GM12878 (cell line): Measurements from ENCODE around the gene CWC27. TPM values are rescaled to one million over a fixed set of nuclear protein-coding genes. Genes with fewer than 3 reads are reported as not detected.

Experiments used
- ATAC-seq: fragments of 200-7000 bp; cut with Tn5 transposase; 3 replicates; pipeline ENCODE4 v1.9.1; 2020; ENCODE audit warnings: mild to moderate bottlenecking, moderate library complexity
- BruUV-seq: library from RNA; stranded (reverse); fragments of 400-500 nt; replicated peaks from 2 replicates; lab custom pipeline; 2021; lab: Mats Ljungman, UMichigan
- CTCF ChIA-PET: fragments of 300-600 bp; sonication (Branson Sonifier 250); formaldehyde crosslinking; extraction: SDS; loops from one replicate; lab custom pipeline; 2021; ENCODE audit warnings: inconsistent platforms; lab: Yijun Ruan, JAX
- POLR2A ChIA-PET: fragments of 350-600 bp; formaldehyde crosslinking; extraction: SDS; loops from one replicate; lab custom pipeline; 2021; ENCODE audit warnings: inconsistent platforms; lab: Charles Lee
- RAD21 ChIA-PET: fragments of 300-600 bp; sonication (Branson Sonifier 250); formaldehyde crosslinking; loops from one replicate; lab custom pipeline; 2023; ENCODE audit warnings: antibody characterized with exemption; ENCODE audit not compliant: unreplicated experiment; lab: Charles Lee
- SMC1A ChIA-PET: fragments of 300-600 bp; sonication (Branson Sonifier 250); formaldehyde crosslinking; loops from one replicate; lab custom pipeline; 2023; ENCODE audit not compliant: unreplicated experiment, uncharacterized antibody; lab: Charles Lee
- DNase-seq: peaks from one replicate; pipeline ENCODE4 v3.0.0-alpha.2; 2011; ENCODE audit warnings: low read depth, low spot score
- FAIRE-seq: peaks from 3 replicates; lab custom pipeline; 2011; peaks lifted over from hg19 to GRCh38; lab: Jason Lieb, UNC
- H2AFZ ChIP-seq: 2 replicates; pipeline ENCODE4 v1.6.0; 2011; ENCODE audit warnings: low read depth, low read length, control low read depth; ENCODE audit not compliant: control insufficient read depth
- H3K27ac ChIP-seq: 2 replicates; pipeline ENCODE4 v1.5.1; 2011; ENCODE audit warnings: control low read depth; ENCODE audit not compliant: control insufficient read depth, insufficient read depth
- H3K27me3 ChIP-seq, 2 experiments: replicated peaks in 1 of 2; 2 replicates each; pipeline versions ENCODE4 v1.6.0 to v1.6.1; 2011; ENCODE audit warnings: low read length in 1 of 2; ENCODE audit not compliant: control insufficient read depth in 2 of 2, insufficient read depth in 2 of 2
- H3K36me3 ChIP-seq, 2 experiments: 2 replicates each; pipeline ENCODE4 v1.5.1; 2011; ENCODE audit warnings: low read length in 1 of 2; ENCODE audit not compliant: control insufficient read depth in 2 of 2, insufficient read depth in 2 of 2
- H3K4me1 ChIP-seq: 2 replicates; pipeline ENCODE4 v1.6.1; 2011; ENCODE audit warnings: mild to moderate bottlenecking, low read length, moderate library complexity, mixed read lengths; ENCODE audit not compliant: control insufficient read depth, insufficient read depth
- H3K4me2 ChIP-seq: 2 replicates; pipeline ENCODE4 v1.6.0; 2011; ENCODE audit warnings: control low read depth; ENCODE audit not compliant: control insufficient read depth, insufficient read depth
- H3K4me3 ChIP-seq: fragments of 200-600 bp; sonication (generic); 2 replicates; pipeline ENCODE4 v1.5.1; 2016
- H3K79me2 ChIP-seq: 2 replicates; pipeline ENCODE4 v1.6.0; 2011; ENCODE audit warnings: low read length; ENCODE audit not compliant: control insufficient read depth, insufficient read depth
- H3K9ac ChIP-seq: 2 replicates; pipeline ENCODE4 v1.8.0; 2011; ENCODE audit warnings: low read length, control low read depth, mixed read lengths; ENCODE audit not compliant: control insufficient read depth, insufficient read depth
- H3K9me3 ChIP-seq: replicated peaks from 3 replicates; pipeline ENCODE4 v1.5.1; 2011; ENCODE audit warnings: mild to moderate bottlenecking, low read length; ENCODE audit not compliant: control insufficient read depth, insufficient read depth
- H4K20me1 ChIP-seq: 2 replicates; pipeline ENCODE4 v1.6.0; 2011; ENCODE audit not compliant: control insufficient read depth, insufficient read depth
- CREB1 ChIP-seq: IDR thresholded peaks from 2 replicates; pipeline ENCODE4 v1.6.1; 2012; ENCODE audit warnings: low read depth, mild to moderate bottlenecking, inconsistent platforms
- CREM ChIP-seq: IDR thresholded peaks from 2 replicates; pipeline ENCODE4 v1.6.1; 2014; ENCODE audit warnings: antibody characterized with exemption, low read depth
- E4F1 ChIP-seq: fragments of 450-650 bp; IDR thresholded peaks from 2 replicates; pipeline ENCODE4 v1.6.1; 2018; ENCODE audit warnings: borderline replicate concordance, mild to moderate bottlenecking; ENCODE audit not compliant: partially characterized antibody
- EED ChIP-seq: sonication (generic); IDR thresholded peaks from 2 replicates; pipeline ENCODE4 v1.6.1; 2016; ENCODE audit warnings: antibody characterized with exemption, low read depth
- FOS ChIP-seq: IDR thresholded peaks from 3 replicates; pipeline ENCODE4 v1.6.1; 2011; ENCODE audit warnings: borderline replicate concordance; ENCODE audit not compliant: insufficient read length; ENCODE audit errors: extremely low read depth
- LARP7 ChIP-seq: fragments of 450-650 bp; IDR thresholded peaks from 2 replicates; pipeline ENCODE4 v1.6.1; 2017; ENCODE audit warnings: mild to moderate bottlenecking
- MEF2B ChIP-seq: fragments of 450-650 bp; IDR thresholded peaks from 2 replicates; pipeline ENCODE4 v1.6.1; 2018; ENCODE audit warnings: mild to moderate bottlenecking, moderate library complexity; ENCODE audit not compliant: partially characterized antibody, poor library complexity, severe bottlenecking
- MXI1 ChIP-seq: fragments of 150-350 bp; IDR thresholded peaks from 2 replicates; pipeline ENCODE4 v1.6.1; 2011; ENCODE audit warnings: low read depth, mild to moderate bottlenecking, inconsistent platforms, low read length, improper control_type of control experiment
- POLR2AphosphoS2 ChIP-seq: IDR thresholded peaks from 2 replicates; pipeline ENCODE4 v1.6.1; 2011; ENCODE audit warnings: low read depth, mild to moderate bottlenecking, low read length, improper control_type of control experiment, moderate library complexity
- RBBP5 ChIP-seq: fragments of 200-600 bp; sonication (generic); conservative IDR thresholded peaks from 2 replicates; pipeline ENCODE4 v1.6.1; 2016
- SPI1 ChIP-seq: IDR thresholded peaks from 2 replicates; pipeline ENCODE4 v1.6.1; 2011; ENCODE audit warnings: low read depth, mild to moderate bottlenecking, low read length, moderate library complexity, borderline replicate concordance; ENCODE audit not compliant: insufficient read depth
- STAT1 ChIP-seq: fragments of 450-650 bp; conservative IDR thresholded peaks from 2 replicates; pipeline ENCODE4 v1.6.1; 2014; ENCODE audit warnings: antibody characterized with exemption, mild to moderate bottlenecking
- TCF3 ChIP-seq: IDR thresholded peaks from 2 replicates; pipeline ENCODE4 v1.6.1; 2012; ENCODE audit warnings: low read depth, mild to moderate bottlenecking, low read length, borderline replicate concordance; ENCODE audit not compliant: insufficient read depth
- ZBED1 ChIP-seq: IDR thresholded peaks from 2 replicates; pipeline ENCODE4 v1.6.1; 2016; ENCODE audit warnings: borderline replicate concordance
- WGBS: methylation state at CpG from one replicate; pipeline ENCODE4 v1.1.6; 2016; ENCODE audit warnings: low lambda C conversion rate; ENCODE audit not compliant: insufficient replicate concordance, insufficient coverage; ENCODE audit errors: missing lambda C conversion rate; 5-methylcytosine and 5-hydroxymethylcytosine counted together
- in situ Hi-C: fragments of 300-500 bp; cut with MboI; formaldehyde crosslinking; loops from 9 replicates; pipeline ENCODE4 v1.14.3; 2018; ENCODE audit warnings: mixed read lengths
- intact Hi-C: fragments of 100-400 bp; cut with micrococcal nuclease; formaldehyde crosslinking; loops from one replicate; pipeline ENCODE4 v1.14.2; 2022; ENCODE audit not compliant: unreplicated experiment
- polyA plus RNA-seq, 11 experiments: library from polyadenylated mRNA; depleted of rRNA in 4 of 11; unstranded in 6 of 11; stranded (reverse) in 5 of 11; fragments of >200 nt; fragmentation: Nextera tagmentation in 4 of 11; fragmentation: Illumina TruSeq in 1 of 11; extraction: Ambion mirVana in 4 of 11; extraction: Trizol in 1 of 11; gene quantifications; 1 replicate in 1 of 11; 2 replicates in 10 of 11; pipeline versions ENCODE4 v1.2.1 to v1.2.3, GENCODE V29; 2011 to 2016; ENCODE audit warnings: inconsistent platforms in 2 of 11, missing spikeins in 2 of 11, low read depth in 1 of 11
- total RNA-seq, 4 experiments: library from RNA; depleted of rRNA in 3 of 4; stranded (reverse); fragments of >200 nt in 3 of 4; fragmentation: Illumina TruSeq in 1 of 4; extraction: Trizol in 1 of 4; gene quantifications; 2 replicates each; pipeline versions ENCODE4 v1.2.1 to v1.2.3, GENCODE V29; 2013 to 2021

Gene CWC27
- total and polyA plus RNA-seq, 10 of the 15 experiments (the other 5 are each of a cell fraction or from before 2014, with no cell fraction given): 21.7 to 61.9 (median 47.0) TPM

DNA sequence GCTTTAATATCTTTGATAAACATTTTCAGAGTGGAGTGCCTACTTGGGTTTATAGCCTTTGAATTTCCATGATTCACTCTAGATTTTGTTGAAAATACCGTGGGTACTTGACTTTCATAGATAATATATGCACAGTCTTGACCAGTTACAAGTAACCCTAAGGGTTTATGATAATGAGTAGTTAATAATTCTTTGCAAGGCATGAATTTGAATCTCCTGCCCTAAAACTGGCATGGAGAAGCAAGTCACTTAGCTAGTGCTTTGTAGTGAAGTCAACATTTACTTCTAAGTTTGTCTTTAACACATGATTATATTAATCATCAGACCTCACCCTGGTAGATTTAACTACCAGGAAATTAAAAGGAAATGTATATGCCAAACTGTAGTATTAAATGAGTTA is 115.8 kb downstream of the CWC27 start:
- intact Hi-C loops: no loop called here
- ATAC-seq: no peak
- no peak for FAIRE-seq

More for the DNA sequence above, 115.8 kb downstream of the CWC27 start:
- Histone ChIP-seq H3K27ac (no peak overlapping the region), H3K36me3 (no peaks in the 10 kb centered on the region), H3K4me2 (no peak overlapping the region), H3K9ac (no peak overlapping the region), H3K4me3 (no peak overlapping the region), H3K79me2 (no peaks in the 10 kb centered on the region), H3K4me1 (no peaks in the 10 kb centered on the region), H3K9me3 (no peaks in the 10 kb centered on the region), H3K27me3 (no peaks in the 10 kb centered on the region), H4K20me1 (no peaks in the 10 kb centered on the region), H2AFZ (no peak overlapping the region)
- no TSS peak for BruUV-seq
- DNase-seq: no peak
- 100% methylated on average over 1 of the region's 1 CpG for WGBS
- POLR2A ChIA-PET: no interaction called here
- CTCF ChIA-PET: no interaction called here
- SMC1A ChIA-PET: no interaction called here
- in situ Hi-C loops: no loop called here
- no peak for TF ChIP-seq MEF2B
- TF ChIP-seq EED: no peak
- no peak for TF ChIP-seq TCF3
- TF ChIP-seq CREM: no peak
- TF ChIP-seq E4F1: no peak
- TF ChIP-seq LARP7: no peak
- no peak for TF ChIP-seq ZBED1
- TF ChIP-seq FOS: no peak
- TF ChIP-seq POLR2AphosphoS2: no peak
- no peak for TF ChIP-seq CREB1
- no peak for TF ChIP-seq SPI1
- TF ChIP-seq STAT1: no peak
- TF ChIP-seq RBBP5: no peak
- no peak for TF ChIP-seq MXI1
- RAD21 ChIA-PET: no interaction called here
